HG03135 (cell line): ENCODE data around the gene DCAF8.

Source experiments
- ATAC-seq: cut with Tn5 transposase; IDR thresholded peaks from one replicate; pipeline ENCODE4 v1.9.1; 2021; ENCODE audit warnings: mild to moderate bottlenecking, moderate library complexity; ENCODE audit not compliant: unreplicated experiment

DCAF8 gene

DNA sequence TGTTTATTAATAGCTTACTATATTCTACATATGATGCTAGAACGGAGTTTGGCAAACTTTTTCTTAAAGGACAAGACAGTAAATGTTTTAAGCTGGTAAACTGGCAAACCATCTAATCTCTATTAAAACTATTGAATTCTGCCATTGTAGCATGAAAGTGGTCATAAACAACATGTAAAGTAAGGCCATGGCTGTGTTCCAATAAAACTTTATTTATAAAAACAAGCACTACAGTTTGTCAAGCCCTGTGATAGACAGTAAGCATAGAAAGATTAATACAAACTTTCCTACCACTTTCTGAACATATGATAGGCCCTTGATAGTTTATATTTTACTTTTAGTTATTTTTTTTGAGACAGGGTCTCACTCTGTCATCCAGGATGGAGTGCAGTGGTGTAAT is 34.8 kb downstream of the DCAF8 start:
- ATAC-seq: no peak

DNA sequence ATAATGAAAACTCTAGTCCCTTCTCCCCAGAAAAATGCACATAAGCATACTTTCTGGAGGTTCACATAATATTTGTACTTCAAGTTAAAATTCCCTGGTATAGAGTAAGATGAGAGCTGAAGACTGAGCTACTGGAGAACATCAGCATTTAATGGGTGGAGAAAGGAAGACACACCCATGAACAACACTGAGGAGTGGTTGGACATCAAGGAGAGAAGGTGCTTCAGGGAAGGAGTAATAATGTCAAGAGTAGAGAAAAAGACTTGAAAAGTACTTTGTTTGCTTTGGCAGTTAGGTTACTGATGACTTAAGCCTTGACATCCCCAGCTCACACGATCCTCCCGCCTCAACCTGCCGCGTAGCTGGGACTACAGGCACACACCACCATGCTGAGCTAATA is 35.3 kb downstream of the DCAF8 start:
- no peak for ATAC-seq

GRCh38 chr1:160226623-160227022 is 35.7 kb downstream of the DCAF8 start:
- no peak for ATAC-seq

DNA sequence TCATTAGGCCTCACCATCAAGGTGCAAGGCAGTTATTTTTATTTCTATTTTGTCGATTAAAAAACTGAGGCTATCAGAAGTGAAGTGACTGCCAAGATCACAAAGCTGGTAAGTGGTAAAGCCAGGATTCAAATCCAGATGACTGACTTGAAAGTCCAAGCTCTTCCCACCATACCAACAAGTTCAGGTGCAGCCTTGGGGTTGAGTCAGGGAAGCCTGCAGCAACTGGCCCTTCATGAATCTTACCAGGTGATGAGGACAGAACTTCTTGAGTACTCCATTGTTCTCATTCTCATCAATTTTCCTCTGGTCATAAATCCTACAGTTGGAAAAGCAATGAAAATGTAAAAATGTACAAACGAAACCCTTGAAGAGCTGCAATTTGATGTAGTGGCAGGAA is 37.0 kb downstream of the DCAF8 start:
- ATAC-seq: no peak

DNA sequence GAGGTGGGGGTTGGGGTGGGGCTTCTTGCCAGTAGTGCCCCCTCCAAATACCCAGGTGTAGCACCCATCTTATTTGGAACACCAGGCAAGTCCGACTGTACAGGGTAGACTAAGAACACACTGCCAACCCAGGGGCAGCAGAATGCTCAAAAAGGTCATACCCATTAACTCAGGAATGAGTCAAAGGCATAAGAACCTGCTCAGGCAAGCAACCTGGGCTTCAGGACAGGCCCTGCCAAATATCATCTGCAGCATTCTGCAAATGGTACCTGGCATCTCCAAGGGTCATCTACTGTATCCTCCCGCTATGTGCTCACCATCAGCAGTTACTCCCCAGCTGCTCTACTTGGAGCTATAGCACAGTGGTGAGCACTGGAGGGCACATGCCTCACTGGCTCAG is 37.7 kb downstream of the DCAF8 start:
- no peak for ATAC-seq

- no peak for ATAC-seq
Observed at GRCh38 chr1:160222546-160222945, 39.8 kb downstream of the DCAF8 start.

DNA sequence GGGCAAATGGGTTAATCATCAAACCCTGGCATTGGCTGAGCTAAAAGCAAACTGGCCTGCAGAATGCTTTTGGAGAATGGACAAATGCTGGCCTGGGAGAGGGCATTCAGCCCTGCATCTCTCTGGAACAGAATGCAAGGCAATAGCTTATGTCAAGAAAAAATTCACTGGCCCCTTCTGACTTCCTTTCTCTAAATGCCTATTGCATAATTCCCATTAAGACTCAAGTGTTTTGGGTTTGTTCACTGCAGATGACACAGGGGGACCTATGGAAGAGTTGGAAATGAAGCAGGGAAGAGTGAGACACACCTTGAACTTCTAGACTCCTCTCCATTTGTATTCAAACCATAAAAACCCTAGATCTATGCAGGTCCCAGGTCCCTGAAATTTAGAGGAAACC is 41.3 kb downstream of the DCAF8 start:
- ATAC-seq: no peak

DNA sequence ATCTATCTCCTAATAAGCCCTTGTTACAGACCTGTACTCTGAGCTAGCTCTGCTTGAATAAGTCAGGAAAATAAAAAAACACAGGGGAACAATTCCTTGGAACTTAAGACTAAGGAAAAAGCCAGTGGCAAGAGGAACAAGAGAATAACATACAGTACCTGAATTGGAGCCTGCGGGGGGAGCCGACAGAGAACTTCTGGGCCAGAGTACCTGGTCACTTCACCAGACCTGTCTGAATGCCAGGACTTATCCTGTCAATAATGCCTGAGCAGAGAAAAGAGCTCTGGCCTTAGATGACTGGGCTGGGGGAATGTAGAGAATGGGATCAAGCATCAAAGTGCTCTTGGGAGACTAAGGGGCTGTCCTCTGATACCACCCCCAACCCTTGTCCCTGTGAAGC is 42.0 kb downstream of the DCAF8 start:
- no peak for ATAC-seq

DNA sequence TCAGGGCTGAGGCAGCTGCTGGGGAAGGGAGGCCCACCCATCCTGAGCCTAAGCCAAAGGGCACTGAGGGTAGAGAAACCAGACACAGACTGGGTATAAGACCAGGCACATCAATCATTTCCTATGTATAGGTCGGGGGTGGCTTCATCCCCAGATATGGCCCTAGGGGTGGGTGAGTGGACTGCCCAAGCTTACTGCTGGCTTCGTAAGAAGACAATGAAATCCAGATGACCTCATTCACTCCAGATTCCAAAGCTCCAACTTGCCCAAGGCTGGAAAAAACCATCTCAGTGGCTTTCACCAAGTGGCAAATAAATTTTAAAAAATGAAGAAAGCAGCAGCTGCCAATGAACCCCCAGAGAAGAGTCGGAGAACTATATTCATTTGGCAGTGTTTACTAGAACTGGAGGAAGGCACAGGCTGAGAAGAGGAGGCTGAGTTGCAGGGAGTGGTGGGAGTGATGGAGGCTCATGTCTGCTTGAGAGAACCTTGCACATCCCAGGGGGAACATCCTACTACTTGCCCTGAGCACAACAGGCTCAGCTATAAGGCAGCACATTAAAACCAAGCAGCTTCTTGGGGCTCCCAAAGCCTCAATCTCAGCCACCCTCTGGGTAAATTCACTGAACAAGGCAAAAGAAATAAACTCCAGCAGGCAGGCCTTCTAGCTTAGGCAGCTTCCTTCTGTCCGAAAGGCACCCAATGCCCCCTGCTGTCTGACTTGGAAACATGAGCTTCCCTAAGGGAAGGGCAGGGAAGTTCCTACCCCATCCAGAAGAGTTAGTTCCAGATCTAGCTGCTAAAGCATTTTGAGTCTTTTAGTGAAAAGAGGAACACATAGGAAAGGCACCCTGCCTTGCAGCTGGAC is 43.1 kb downstream of the DCAF8 start:
- no peak for ATAC-seq

DNA sequence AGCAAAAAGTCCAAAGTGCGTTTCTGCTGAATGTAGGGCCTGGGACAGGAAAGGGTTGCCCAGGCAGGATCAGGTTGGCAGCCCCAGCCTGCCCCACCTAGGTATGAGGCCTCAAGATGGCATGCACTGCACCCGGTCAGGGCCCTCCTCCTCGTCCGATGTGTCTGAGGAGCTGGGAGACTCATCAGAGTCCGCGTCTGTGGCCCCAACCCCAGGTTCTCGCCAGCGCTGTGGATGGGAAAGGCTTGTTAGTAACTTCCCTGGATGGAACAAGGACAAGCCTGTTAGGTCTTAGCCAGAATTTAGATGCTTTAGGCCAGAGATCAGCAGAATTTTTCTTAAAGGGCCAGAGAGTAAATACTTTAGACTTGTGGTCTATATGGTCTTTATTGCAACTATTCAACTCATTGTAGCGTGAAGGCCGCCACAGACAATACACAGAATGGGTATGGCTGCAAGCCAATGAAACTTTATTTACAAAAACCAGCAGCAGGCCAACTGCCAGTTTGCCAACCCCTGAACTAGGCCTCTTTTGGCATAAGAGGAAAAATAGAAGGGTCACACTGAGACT is 44.8 kb downstream of the DCAF8 start:
- no peak for ATAC-seq

DNA sequence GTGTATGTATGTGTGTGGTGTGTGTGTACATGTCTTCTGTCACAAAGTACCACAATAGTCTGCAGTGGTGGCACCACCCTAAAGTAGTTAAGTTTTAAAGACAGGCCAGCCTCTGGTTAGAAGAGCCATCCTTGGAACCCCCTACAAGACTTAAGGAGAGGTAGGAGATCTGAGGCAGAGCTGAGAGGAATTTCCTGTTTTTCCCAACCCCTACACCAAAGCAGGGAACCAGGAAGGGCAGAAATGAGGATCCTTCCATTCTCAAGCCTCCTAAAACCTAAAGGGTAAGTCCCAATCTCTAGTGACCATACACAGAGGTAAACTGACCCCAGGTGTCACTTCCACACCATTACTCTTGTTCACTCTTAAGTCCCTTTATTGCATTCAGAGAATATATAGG is 46.0 kb downstream of the DCAF8 start:
- ATAC-seq: no peak

- ATAC-seq: no peak
Observed at GRCh38 chr1:160214481-160215140, 47.7 kb downstream of the DCAF8 start.

GRCh38 chr1:160211046-160211790 is 51.1 kb downstream of the DCAF8 start:
- ATAC-seq: no peak

DNA sequence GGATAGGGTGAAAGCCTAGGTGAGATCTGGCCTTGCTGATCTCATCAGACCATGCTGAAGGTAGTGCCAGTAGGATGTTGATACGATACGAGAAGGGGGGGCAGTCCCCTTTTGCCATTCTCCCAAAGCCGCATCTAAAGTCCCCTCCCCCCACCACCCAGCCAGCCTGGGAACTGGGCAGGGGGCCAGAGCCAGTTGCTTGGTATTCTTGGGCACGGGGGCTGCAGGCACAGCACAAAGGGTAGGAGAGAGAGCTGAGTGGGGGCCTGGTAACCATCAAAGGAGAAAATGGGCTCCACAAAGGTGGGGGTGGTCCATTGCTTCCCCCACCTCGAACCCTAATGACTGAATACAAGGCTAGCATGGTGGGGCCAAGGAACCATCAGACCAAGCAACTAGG is 51.8 kb downstream of the DCAF8 start:
- no peak for ATAC-seq

GRCh38 chr1:160209321-160210046 is 52.9 kb downstream of the DCAF8 start:
- no peak for ATAC-seq

GRCh38 chr1:160208557-160209320 is 53.6 kb downstream of the DCAF8 start:
- ATAC-seq: no peak

DNA sequence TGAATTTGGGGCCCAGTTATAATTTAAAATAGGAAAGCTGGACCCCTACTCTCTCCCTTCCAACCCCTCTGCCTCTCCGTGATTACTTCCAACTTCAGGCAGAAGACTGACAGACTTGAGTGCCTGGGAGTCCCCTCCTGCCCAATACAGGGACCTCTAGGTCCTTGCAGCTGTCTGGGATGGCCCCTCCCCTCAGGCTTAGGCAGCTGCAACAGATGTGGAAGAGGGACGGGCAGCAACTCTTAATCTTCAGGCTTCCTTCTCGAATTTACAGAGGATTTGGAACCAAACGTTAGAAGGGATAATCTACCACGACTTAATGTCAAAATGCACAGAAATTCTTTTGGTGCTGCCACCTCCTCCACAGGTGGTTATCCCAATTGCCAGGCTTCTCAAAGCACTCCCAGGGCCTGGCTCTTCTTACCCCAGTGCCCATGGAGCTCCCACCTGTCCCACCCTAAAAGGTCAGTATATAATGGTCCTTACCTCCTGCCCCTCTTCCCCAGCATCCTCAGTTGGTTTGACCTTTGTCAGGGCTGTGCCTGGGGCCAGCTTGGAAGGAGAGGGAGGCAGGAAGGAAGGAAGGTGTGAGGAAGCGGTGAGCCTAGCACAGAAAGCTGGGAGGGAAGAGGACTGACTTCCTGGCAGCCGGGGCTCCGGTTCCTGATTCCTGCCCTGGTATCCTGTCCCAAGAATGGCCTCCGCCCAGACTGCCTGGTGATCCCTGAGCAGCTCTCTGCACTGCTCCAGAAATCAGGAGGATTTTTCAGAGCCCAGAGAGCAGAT is 54.4 kb downstream of the DCAF8 start:
- no peak for ATAC-seq

DNA sequence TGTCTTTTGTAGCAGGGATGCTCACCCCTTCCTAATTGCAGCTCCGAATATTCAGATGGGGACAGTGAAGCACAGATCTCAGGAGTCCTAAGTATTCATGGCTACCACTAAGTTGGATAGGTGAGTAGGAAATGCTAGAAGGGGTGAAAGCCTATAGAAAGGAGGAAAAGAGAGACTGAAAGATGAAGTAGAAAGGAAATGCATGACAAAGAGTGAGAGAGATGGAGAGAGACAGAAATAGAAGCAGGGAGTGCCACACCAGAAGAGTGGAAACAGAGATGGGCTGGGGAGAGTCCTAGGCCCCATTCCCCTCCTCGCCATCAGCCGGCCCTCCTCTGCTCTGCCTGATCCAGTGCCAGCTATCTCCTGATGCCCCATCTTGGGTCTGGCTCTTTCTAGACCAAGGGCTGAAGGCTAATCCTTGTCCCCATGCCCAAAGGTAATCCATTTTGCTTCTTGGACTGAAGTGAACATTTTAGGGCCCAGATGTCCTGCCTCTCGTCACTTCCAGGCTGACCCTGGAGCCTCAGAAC is 55.2 kb downstream of the DCAF8 start:
- ATAC-seq: no peak
